Esophagus muscularis mucosa (tissue), 4 donors: ENCODE data around the gene SAMMSON. TPM values are rescaled to one million over a fixed set of nuclear protein-coding genes. Genes with fewer than 3 reads are reported as not detected.

Source experiments
- DNase-seq: peaks from one replicate; pipeline ENCODE4 v3.0.0-alpha.2; 2017; ENCODE audit errors: extremely low spot score
- H3K27ac ChIP-seq, 4 donors: fragments of 200-600 bp; sonication (generic); replicated peaks in 1 of 4; 1 replicate in 3 of 4; 2 replicates in 1 of 4; pipeline ENCODE4 v1.5.1; 2016 to 2019; ENCODE audit warnings: mild to moderate bottlenecking in 1 of 4
- H3K27me3 ChIP-seq, 4 donors: fragments of 200-600 bp; sonication (generic); one replicate each; pipeline versions ENCODE4 v1.5.1 to v1.6.0; 2016 to 2019
- H3K36me3 ChIP-seq, 4 donors: fragments of 200-600 bp; sonication (generic); one replicate each; pipeline ENCODE4 v1.5.1; 2016 to 2019
- H3K4me1 ChIP-seq, 4 donors: fragments of 200-600 bp; sonication (generic); one replicate each; pipeline ENCODE4 v1.5.1; 2016 to 2019
- H3K4me3 ChIP-seq, 4 donors: fragments of 200-600 bp; sonication (generic); 1 replicate in 2 of 4; 2 replicates in 2 of 4; pipeline ENCODE4 v1.5.1; 2016 to 2019; ENCODE audit warnings: mild to moderate bottlenecking in 4 of 4, moderate library complexity in 1 of 4
- H3K9me3 ChIP-seq, 4 donors: fragments of 200-600 bp; sonication (generic); 1 replicate in 3 of 4; 2 replicates in 1 of 4; pipeline ENCODE4 v1.5.1; 2016 to 2019
- EP300 ChIP-seq: sonication (generic); formaldehyde crosslinking; IDR thresholded peaks from one replicate; pipeline ENCODE4 v1.6.1; 2017; ENCODE audit warnings: antibody characterized with exemption
- POLR2A ChIP-seq: fragments of 450-650 bp; IDR thresholded peaks from one replicate; pipeline ENCODE4 v1.6.1; 2017; ENCODE audit warnings: antibody characterized with exemption, moderate library complexity, mild to moderate bottlenecking, low read depth
- POLR2AphosphoS5 ChIP-seq, 2 donors: sonication (generic); formaldehyde crosslinking; IDR thresholded peaks; one replicate each; pipeline ENCODE4 v1.6.1; 2017; ENCODE audit warnings: antibody characterized with exemption in 2 of 2
- WGBS: methylation state at CpG from one replicate; pipeline ENCODE4 v1.1.5; 2018; 5-methylcytosine and 5-hydroxymethylcytosine counted together
- intact Hi-C: fragments of 100-400 bp; cut with DNase I; formaldehyde crosslinking; loops from one replicate; pipeline ENCODE4 v1.15.1; 2023
- total RNA-seq, 4 donors: library from RNA; depleted of rRNA; stranded (reverse); fragments of >200 nt; gene quantifications; one replicate each; pipeline versions ENCODE4 v1.1.0 to v1.2.1, GENCODE V29; 2016
- TF ChIP-seq, protein P1 (sequence below), 3 experiments: fragments of 200-600 bp in 2 of 3; fragments of 450-650 bp in 1 of 3; sonication (generic) in 2 of 3; IDR thresholded peaks; one replicate each; pipeline ENCODE4 v1.5.1; 2017 to 2019; ENCODE audit warnings: antibody characterized with exemption in 3 of 3, mild to moderate bottlenecking in 2 of 3, moderate library complexity in 1 of 3

The SAMMSON gene
- total RNA-seq, 4 donors from 2014 or later, result 1.5 to 4.2 (median 2.5) TPM

DNA sequence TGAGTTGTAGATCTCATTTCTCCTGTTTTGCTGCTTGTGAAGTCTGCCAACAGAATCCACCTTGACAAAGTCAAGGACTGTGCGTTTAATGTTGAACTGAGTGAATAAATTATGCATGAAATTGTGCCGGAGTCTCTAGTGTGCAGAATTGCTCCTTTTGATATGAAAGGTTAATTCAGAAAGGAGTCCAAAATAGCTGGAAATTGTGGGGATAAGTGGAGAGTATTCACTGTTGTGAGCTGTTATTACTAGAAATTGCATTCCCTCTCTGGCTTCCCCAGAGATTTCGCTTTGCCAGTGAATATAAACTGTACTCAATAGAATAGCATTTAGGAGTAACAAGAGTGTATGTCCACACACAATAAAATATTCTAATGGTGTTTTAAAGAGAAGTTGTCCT lies 43.1 kb downstream of the SAMMSON start:
- Histone ChIP-seq H3K4me3 (no peak overlapping the region), H3K36me3 (no peaks in the 10 kb centered on the region), H3K27ac (no peak overlapping the region), H3K27me3 (no peaks in the 10 kb centered on the region), H3K9me3 (no peaks in the 10 kb centered on the region), H3K4me1 (no peaks in the 10 kb centered on the region)
- WGBS, result 78% methylated on average over 3 of the region's 3 CpGs
- DNase-seq, result no peak
- intact Hi-C loops, result no loop called here
- no peak for TF ChIP-seq POLR2A
- TF ChIP-seq, protein P1, sequence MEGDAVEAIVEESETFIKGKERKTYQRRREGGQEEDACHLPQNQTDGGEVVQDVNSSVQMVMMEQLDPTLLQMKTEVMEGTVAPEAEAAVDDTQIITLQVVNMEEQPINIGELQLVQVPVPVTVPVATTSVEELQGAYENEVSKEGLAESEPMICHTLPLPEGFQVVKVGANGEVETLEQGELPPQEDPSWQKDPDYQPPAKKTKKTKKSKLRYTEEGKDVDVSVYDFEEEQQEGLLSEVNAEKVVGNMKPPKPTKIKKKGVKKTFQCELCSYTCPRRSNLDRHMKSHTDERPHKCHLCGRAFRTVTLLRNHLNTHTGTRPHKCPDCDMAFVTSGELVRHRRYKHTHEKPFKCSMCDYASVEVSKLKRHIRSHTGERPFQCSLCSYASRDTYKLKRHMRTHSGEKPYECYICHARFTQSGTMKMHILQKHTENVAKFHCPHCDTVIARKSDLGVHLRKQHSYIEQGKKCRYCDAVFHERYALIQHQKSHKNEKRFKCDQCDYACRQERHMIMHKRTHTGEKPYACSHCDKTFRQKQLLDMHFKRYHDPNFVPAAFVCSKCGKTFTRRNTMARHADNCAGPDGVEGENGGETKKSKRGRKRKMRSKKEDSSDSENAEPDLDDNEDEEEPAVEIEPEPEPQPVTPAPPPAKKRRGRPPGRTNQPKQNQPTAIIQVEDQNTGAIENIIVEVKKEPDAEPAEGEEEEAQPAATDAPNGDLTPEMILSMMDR (IDR thresholded peaks at IDR 0.05), result no peak
- TF ChIP-seq POLR2AphosphoS5 (IDR thresholded peaks at IDR 0.05), result no peak
- no peak for TF ChIP-seq EP300

DNA sequence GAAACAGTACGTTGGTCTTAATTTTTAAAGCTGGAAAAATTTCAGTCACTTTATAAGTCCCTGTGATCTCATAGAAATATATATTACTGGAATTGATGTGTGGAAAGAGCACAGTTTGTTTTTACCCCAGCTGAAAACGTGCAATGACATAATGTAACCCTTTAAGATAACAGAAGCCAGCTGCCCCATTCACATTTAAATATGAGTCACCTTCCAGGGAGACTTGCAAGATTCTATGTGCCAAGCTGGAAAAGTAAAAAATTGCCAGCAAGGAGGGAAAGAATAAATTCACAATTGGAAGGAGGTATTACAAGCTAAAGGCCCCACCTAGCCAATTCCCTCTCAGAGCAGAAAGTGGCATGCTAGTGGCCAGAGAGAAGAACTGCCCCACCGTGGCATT lies 50.2 kb downstream of the SAMMSON start:
- no peaks in the 10 kb centered on the region for H3K27me3 ChIP-seq
- TF ChIP-seq POLR2AphosphoS5 (IDR thresholded peaks at IDR 0.05), result no peak
- no peak for TF ChIP-seq EP300
- no peak for TF ChIP-seq POLR2A
- TF ChIP-seq, protein P1 (IDR thresholded peaks at IDR 0.05), result no peak
- no peak overlapping the region for H3K4me3 ChIP-seq
- peaks cover 0 to 11% (median 0%) of the 10 kb centered on the region in 4 donors for H3K4me1 ChIP-seq
- no peaks in the 10 kb centered on the region for H3K9me3 ChIP-seq
- no peaks in the 10 kb centered on the region for H3K36me3 ChIP-seq
- no peak overlapping the region for H3K27ac ChIP-seq
- no peak for DNase-seq
- WGBS, result 64% methylated on average over 3 of the region's 3 CpGs
- intact Hi-C loops, result no loop called here

DNA sequence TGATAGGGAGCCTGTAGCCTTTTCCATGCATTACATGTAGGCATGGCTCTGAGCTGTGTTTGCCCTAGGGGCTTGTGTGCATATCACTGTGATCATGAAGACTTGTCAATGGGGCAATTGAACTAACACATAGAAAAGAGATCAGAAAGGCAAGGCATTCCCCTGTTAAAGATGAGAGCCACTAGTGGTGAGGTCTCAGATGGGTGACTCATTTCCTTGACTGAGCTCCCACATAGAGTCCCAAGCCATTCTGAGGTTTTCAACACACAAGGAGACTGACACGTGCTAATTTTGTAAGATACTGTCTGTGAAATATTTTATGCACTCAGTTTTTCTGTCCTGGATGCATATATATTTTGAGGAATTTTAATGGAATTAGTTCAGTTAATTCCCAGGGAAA lies 53.8 kb downstream of the SAMMSON start:
- no peaks in the 10 kb centered on the region for H3K9me3 ChIP-seq
- H3K4me3 ChIP-seq, result no peak overlapping the region
- intact Hi-C loops, result no loop called here
- TF ChIP-seq, protein P1 (IDR thresholded peaks at IDR 0.05), result no peak
- DNase-seq, result no peak
- H3K36me3 ChIP-seq, result no peaks in the 10 kb centered on the region
- no peaks in the 10 kb centered on the region for H3K27me3 ChIP-seq
- WGBS, result 68% methylated on average over 1 of the region's 1 CpG
- peaks cover 0 to 11% (median 0%) of the 10 kb centered on the region in 4 donors for H3K4me1 ChIP-seq
- no peak overlapping the region for H3K27ac ChIP-seq

DNA sequence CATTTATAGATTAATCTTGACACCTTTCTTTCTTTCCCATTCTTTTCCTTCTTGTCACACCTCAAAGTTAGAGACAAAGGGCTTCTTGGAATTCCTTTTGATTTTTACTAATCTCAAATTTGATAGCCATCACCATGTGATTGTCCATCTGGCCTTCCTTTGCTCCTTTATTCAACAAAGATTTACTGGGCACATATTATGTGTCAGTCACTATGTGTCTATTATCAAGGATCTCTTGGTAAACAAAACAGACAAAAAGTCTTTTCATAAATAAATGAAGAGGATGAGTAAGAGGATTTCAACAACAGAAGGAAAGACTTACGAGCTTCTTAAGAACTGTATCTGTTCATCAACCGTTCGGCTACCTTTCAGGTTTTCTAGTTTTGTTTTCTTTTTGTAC lies 56.5 kb downstream of the SAMMSON start:
- Histone ChIP-seq H3K4me1 (peaks cover 0 to 11% (median 0%) of the 10 kb centered on the region in 4 donors), H3K4me3 (no peak overlapping the region), H3K9me3 (no peaks in the 10 kb centered on the region), H3K27me3 (no peaks in the 10 kb centered on the region), H3K27ac (no peak overlapping the region), H3K36me3 (no peaks in the 10 kb centered on the region)
- TF ChIP-seq, protein P1 (IDR thresholded peaks at IDR 0.05), result no peak
- TF ChIP-seq POLR2A (no peak), POLR2AphosphoS5 (IDR thresholded peaks at IDR 0.05) (no peak)
- DNase-seq, result no peak
- 94% methylated on average over 3 of the region's 3 CpGs for WGBS
- intact Hi-C loops, result no loop called here

DNA sequence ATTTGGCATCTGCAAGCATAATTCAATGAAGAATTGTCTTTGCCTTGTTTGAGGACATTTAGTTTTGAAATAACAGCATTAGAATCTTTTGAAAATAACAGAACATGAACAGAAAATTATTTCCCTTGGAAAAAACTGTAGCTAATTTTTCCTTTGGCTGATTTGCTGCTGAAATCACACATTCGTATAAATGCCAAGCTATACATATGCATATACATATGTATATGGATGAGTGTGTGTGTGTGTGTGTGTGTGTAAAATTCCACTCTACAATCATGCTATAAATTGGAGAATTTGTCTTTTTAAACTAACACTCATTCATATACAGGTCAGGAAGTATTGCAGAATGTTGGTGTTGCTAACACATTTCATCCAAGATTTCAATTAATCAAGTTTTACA lies 57.9 kb downstream of the SAMMSON start:
- H3K27me3 ChIP-seq, result no peaks in the 10 kb centered on the region
- DNase-seq, result no peak
- H3K27ac ChIP-seq, result no peak overlapping the region
- no peaks in the 10 kb centered on the region for H3K9me3 ChIP-seq
- intact Hi-C loops, result no loop called here
- H3K36me3 ChIP-seq, result no peaks in the 10 kb centered on the region
- 78% methylated on average over 1 of the region's 1 CpG for WGBS
- TF ChIP-seq, protein P1 (IDR thresholded peaks at IDR 0.05), result no peak
- no peak for TF ChIP-seq POLR2A
- TF ChIP-seq POLR2AphosphoS5 (IDR thresholded peaks at IDR 0.05), result no peak
- TF ChIP-seq EP300, result no peak
- peaks cover 0 to 11% (median 0%) of the 10 kb centered on the region in 4 donors for H3K4me1 ChIP-seq
- no peak overlapping the region for H3K4me3 ChIP-seq
